HG03066 (cell line): Measurements from ENCODE around the gene SYNRG.

Experiments used
- ATAC-seq: cut with Tn5 transposase; IDR thresholded peaks from one replicate; pipeline ENCODE4 v1.9.1; 2021; ENCODE audit warnings: low read depth; ENCODE audit not compliant: unreplicated experiment

SYNRG gene

GRCh38 chr17:37503148-37503547, 106.1 kb downstream of the SYNRG start:
- ATAC-seq: no peak

DNA sequence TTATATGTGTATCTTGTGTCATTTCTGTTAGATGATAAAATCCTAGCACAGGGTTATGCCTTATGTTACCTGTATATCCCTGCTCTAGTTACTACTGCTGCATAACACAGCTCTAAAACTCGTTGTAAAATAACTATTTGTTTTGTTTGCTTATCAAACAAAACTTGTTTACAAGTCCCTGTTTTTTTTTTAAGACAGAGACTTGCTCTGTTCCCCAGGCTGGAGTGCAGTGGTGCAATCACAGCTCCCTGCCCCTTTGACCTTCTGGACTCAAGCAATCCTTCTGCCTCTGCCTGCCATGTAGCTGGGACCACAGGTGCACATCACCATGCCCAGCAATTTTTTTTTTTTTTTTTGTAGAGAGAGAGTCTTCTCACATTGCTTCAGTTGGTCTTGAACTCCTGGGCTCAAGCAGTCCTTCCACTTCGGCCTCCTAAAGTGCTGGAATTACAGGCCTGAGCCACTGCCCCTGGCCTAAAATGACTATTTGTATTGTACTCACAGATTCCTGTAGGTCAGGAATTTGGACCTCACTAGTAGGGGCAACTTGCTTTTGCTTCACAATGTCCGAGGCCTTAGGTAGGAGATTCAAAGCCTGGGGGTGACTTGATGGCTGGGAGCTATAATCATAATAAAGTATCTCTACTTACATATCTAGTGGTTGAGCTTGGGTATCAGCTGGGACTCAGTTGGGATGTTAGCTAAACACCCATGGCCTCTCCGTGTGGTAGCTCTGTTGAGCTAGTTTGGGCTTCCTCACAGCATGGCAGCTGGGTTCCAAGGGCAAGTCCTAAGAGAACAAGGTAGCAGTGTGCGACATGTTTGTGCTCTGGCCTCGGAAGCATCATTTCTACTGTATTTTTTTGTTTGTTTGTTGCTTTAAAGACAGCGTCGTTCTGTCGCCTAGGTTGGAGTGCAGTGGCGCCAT, 106.9 kb downstream of the SYNRG start:
- no peak for ATAC-seq

DNA sequence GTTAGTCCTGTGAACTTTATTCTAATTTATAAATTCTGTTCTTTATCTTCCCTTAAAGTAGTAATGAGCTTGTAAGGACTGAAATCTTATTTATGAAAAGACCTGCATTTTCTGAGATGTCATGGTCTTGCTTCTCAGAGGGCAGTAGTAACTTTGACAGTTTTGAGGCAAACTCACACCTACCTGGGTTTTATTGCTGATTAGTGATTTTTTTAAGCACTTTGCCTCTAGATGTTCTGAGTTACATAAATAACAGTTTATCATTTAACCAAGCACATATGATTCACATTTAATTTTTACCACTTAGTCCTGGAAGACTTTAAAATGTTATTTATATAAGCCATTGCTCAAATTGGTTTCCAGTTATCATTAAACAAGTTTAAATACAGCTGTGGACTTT, 108.8 kb downstream of the SYNRG start:
- ATAC-seq: no peak

GRCh38 chr17:37494971-37495370, 114.2 kb downstream of the SYNRG start:
- no peak for ATAC-seq

DNA sequence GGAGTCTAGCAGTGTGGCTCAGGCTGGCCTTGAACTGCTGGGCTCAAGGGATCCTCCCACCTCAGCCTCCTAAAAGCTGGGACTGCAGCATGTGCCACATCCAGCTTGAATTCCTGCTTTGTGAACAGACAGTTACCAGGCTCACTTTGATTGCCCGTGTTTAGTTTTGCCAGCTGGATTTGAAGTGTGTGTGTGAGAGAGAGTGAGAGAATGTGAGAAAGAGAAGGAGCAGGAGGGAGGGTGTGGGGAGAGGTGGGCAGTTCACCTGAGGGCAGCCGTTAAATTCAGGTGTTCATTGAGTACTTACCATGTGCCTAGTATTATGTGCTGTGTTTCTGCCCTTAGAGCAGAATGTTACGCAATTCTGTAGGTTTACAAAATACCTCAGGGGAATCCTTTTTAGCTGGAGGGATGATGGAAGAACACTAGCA, 114.8 kb downstream of the SYNRG start:
- ATAC-seq: no peak

DNA sequence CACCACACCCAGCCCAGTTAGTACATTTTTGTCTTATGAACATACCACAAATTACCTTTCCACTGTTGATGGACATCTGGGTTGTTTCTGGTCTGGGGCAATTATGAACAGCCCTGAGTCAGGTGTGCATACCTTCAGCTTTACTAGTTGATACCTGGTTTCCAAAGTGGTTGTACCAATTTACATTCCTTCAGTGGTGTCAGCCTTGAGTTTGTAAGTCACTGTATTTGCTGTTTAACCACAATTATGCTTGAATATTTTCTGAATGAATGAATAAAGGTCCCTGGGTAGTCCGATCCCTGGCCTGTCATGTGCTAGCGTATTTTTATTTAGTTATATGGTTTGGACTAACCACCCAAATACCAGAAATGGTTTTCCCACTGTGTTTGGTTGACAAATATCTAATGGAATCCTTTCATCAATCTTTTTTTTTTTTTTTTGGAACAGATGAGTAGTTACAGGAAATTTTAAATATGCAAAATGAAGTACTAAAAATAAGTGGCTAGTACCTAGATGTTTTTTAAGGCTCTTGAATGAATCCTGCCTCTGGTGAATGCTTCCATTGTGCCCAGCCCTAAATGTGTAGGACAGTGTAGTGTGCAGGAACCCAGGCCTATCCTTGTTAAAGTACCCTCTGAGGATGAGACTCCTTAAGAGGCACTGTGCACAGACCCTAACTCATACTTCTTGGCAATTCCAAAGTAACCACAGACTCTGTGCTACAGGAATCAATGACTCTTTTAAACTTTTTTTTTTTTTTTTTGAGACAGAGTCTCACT, 115.8 kb downstream of the SYNRG start:
- no peak for ATAC-seq

- ATAC-seq: no peak
Observed at GRCh38 chr17:37492167-37492566, 117.1 kb downstream of the SYNRG start.

GRCh38 chr17:37490638-37491614, 118.3 kb downstream of the SYNRG start:
- no peak for ATAC-seq

DNA sequence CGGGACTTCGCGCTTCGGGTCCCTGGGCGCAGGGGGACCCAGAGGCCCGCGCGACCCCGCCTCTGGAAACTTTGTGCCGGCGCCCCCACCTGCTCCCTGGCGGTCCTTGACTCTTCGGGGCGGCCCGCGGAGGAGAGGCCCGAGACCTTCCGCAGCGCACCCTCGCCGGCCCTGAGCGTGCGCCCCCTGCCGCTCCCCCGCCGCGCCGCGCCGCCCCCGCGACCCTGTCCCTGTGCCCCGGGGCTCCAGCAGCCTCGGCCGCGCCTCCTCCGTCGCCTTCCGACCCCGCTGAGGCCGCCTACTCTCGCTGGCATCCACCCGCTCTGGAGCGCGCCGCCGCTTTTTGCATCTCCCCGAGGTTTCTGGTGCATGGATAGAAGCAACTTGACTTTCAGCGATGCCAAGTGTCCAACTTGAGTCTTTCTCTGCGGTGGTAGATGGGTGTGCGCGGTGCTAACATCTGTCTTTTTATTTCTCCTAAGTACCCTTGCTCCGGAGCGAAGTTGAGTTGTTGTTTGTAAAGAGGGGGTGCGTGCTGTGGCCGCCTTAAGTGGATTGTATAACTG, 119.1 kb downstream of the SYNRG start:
- ATAC-seq: peak; percentile 53

- ATAC-seq: peak; percentile 65
Observed at GRCh38 chr17:37489197-37490001, 119.8 kb downstream of the SYNRG start, which contains the start of gene DUSP14. Gene DUSP14 (plus strand): TSS chr17:37489891. CDS start chr17:37512273, 22,382 bp downstream.

DNA sequence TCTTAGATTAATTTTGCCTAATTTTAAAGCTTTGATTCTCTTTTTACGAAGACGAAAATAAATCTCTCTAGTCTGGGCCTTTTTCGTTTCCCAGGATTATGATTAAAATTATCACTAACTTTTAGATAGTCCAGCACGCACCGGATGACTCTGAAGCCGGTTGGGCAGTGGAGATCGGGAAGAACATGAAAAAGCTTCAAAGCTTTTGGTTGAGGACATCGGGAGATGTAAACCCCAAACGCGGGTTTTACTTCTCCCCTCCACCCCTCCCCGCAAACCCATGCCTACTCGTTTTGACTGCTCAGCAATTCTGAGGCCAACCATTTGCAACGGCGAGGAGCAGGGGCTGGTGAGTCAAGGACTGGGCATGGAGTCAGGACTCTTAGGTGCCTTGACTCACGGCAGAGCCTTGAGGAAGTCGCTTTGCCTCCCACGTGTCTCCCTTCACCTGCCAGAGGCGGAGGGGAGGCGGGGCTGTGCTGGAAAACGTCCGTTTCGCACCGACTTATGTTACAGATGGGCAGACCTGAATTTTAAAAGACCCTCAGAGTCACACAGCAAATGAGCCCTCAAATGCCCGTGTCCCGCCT, 120.5 kb downstream of the SYNRG start:
- ATAC-seq: no peak

GRCh38 chr17:37488009-37488604, 121.1 kb downstream of the SYNRG start:
- no peak for ATAC-seq

DNA sequence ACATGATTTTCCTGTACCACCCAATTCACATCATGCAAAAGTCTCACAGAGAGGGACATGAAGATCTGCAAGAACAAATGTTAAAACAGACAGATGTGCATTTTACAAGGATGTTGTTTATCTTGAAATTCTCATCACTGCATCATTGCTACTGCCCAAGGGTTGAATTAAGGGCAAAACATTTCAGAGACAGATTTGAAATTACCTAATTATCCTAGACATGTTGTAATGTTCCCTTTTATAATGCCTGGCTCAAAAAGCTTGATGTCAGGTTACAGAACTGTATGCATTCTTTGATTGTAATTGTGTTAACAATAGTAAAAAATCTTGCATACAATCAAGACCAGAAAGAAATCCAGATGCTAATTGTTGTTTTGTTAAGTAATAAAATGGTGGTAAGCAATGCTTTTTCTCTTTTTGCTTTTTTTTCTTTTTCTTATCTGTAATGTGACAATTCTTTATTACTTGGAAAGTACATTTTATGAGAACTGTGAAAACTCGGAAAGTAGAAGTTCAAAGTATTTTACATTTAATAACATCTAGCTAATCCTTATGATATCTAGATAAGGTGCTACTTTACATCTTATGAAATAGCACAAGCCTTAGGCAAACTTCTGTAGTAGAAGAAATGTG, 123.2 kb downstream of the SYNRG start:
- no peak for ATAC-seq

GRCh38 chr17:37483311-37484039, 125.7 kb downstream of the SYNRG start:
- ATAC-seq: no peak

- no peak for ATAC-seq
Observed at GRCh38 chr17:37481001-37481665, 128.1 kb downstream of the SYNRG start.

DNA sequence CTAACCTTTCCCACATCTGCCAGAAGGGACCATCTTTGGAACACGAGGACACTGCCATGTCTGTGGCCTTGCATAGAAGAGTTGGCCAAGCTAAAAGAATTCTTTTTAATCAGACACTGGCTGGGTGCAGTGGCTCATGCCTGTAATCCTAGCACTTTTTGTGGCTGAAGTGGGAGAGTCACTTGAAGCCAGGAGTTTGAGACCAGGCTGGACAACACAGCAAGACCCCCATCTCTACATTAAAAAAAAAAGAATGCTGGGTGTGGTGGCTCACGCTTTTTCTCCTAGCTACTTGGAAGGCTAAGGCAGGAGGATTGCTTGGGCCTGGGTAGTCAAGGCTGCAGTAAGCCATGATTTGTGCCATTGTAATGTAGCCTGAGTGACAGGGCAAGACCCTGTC, 128.8 kb downstream of the SYNRG start:
- no peak for ATAC-seq

DNA sequence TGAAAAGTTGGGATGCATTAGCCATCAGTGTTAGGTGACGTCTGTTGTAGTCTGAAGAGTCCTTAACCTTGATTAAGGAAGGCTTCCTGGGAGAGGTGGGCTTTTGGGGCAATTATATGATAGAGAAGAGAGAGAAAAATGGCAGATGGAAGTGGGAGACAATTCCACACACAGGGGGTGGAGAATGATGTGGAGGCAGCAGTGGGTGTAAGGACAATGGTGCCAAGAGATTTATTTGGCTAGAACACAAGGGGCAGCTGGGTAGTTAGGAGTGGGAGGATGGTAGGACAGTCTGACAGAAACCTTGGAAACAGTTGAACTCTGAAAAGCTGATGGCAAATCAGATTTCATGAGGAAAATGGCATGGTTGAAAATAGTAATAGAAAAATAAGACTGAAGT, 130.2 kb downstream of the SYNRG start:
- ATAC-seq: no peak
